ENCODE measurements around the gene FSTL5.

Gene FSTL5

DNA sequence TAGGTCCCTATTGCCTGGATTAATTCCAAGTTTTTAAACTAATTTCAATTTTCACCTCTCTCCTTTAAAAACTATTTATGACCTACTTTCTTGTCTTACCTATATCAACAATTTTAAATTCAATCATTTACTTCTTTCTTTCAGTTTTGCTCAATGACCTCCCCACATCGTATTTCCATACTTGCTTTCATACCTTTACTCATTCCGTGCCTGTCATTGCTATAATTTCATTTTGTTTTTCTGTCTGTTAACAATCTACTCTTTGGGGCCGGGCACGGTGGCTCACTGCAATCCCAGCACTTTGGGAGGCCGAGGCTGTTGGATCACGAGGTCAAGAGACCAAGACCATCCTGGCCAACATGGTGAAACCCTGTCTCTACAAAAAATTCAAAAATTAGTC, 781.1 kb downstream of the FSTL5 start:
- TF ChIP-seq JUND (IDR thresholded peaks at IDR 0.05; ENCODE audit: low read depth): no peak
- in situ Hi-C loops (cut with HindIII; ENCODE audit: low pct_unique_long_range_greater_than_20kb, low sequenced_read_pairs): no loop called here
- DNase-seq (ENCODE audit: low read depth in 1 of 2, low spot score in 1 of 2): no peak

DNA sequence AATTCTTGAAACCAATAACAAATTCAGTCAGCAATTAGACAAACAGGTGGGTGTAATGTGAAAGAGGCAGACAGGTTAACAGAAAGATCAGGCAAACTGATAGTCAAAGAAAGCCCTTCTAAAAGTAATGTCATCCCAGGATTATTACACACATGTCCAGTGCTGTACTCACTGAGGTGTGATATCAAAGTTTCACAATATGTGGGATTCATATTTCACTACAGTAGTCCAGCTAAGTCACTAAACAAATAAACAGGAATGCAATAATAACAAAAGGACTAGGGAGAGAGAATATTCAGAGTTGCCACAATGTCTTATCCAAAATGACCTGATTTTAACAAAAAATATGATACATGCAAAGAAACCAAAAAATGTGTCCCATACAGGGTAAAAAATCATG, 787.5 kb downstream of the FSTL5 start:
- no peak for DNase-seq (ENCODE audit: low read depth in 1 of 2, low spot score in 1 of 2)
- in situ Hi-C loops (cut with HindIII; ENCODE audit: low pct_unique_long_range_greater_than_20kb, low sequenced_read_pairs): no loop called here
- TF ChIP-seq JUND (IDR thresholded peaks at IDR 0.05; ENCODE audit: low read depth): no peak

DNA sequence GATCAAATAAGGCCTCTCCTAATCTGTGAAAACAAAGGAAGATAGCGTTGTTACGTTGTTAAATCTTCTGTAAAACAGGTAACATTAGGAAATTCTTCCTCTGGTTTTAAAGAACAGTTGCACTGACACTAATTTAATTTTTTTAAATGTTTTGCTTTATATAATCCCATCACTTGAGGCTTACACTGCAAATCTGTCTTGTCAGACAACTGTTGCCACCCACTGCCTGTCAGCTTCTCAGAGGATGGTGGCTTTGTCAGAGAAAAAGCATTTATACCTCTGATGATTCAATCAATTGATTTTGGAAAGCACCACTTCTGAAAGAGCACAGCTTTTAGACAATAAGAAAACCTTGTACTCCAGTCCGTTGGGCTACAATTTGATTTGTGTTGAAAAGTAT, 799.1 kb downstream of the FSTL5 start:
- in situ Hi-C loops (cut with HindIII; ENCODE audit: low pct_unique_long_range_greater_than_20kb, low sequenced_read_pairs): no loop called here
- DNase-seq (ENCODE audit: low read depth in 1 of 2, low spot score in 1 of 2): no peak
- no peak for TF ChIP-seq JUND (IDR thresholded peaks at IDR 0.05; ENCODE audit: low read depth)

DNA sequence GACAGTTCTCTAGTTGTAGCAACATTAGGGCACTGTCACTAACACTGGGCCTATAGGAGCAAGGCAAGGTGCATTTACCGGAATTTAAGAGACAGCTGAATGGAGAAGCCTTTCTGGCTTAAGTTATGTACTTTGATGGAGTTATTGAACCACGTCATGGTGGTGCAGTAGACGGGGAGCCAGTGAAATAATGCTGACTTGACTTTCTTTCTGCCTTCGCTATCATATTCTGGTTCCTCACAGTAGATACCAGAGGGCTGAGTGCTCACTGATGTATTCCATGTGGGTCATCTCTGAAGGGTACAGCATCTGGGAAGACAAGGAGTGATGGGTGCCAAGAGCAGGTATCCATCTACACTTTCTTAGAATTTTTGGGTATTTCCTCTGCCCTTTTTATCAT, 802.8 kb downstream of the FSTL5 start:
- no peak for TF ChIP-seq JUND (IDR thresholded peaks at IDR 0.05; ENCODE audit: low read depth)
- in situ Hi-C loops (cut with HindIII; ENCODE audit: low pct_unique_long_range_greater_than_20kb, low sequenced_read_pairs): no loop called here
- DNase-seq (ENCODE audit: low read depth in 1 of 2, low spot score in 1 of 2): no peak

DNA sequence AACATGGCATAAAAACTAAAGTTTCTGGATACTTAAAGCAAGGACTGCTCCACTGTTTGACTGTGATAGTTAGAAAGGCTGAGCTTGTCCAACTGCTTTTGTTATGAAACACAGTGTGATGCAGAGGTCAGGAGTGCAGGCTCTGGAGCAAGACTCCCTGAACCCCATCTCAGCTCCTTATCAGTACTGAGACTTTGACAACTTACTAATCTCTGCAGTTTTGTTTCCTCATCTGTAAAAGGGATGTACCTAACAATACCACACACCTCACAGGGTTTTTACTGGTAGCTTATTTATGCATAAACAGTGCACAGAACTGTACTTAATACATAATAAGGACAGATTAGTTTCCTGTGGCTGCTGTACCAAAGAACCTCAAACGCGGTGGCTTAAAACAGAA, 804.3 kb downstream of the FSTL5 start:
- no peak for DNase-seq (ENCODE audit: low read depth in 1 of 2, low spot score in 1 of 2)
- no peak for TF ChIP-seq JUND (IDR thresholded peaks at IDR 0.05; ENCODE audit: low read depth)
- in situ Hi-C loops (cut with HindIII; ENCODE audit: low pct_unique_long_range_greater_than_20kb, low sequenced_read_pairs): no loop called here

DNA sequence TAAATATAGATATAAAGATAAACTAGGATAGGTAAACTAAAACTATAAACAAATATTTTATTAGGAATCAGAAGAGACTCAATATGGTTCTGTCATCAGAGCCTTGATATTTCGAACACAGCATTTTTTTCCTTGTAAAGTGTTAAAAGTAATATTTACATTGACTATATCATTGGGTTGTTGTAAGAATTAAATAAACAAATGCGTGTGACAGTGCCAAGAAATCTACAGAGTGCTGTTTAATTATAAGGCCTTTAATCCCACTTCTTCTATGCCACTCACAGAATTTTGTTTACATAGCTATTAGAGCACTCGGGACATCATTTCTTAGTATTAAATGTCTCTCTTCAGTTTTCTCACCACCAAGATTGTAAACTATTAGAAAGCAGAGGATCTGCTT, 807.4 kb downstream of the FSTL5 start:
- DNase-seq (ENCODE audit: low read depth in 1 of 2, low spot score in 1 of 2): no peak
- TF ChIP-seq JUND (IDR thresholded peaks at IDR 0.05; ENCODE audit: low read depth): no peak
- in situ Hi-C loops (cut with HindIII; ENCODE audit: low pct_unique_long_range_greater_than_20kb, low sequenced_read_pairs): no loop called here

DNA sequence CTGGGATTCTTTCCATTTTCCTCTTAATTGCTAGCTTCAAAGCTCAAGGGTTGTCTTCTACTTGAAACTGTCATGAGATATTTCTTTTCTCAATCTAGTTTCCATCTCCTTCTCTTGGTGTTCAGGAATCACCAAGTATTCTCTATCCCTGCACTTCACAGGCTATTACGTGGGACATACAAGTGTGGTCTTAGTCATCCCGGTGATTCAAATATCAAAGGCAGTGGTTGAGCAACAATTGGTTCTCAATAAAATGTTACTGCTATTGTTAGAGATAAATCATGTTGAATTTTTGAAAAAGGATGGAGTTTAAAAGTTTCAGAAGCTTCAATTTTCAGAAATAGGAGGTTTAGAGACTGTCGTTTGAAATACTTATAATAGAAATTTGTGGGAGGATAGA, 812.9 kb downstream of the FSTL5 start:
- TF ChIP-seq JUND (IDR thresholded peaks at IDR 0.05; ENCODE audit: low read depth): no peak
- DNase-seq (ENCODE audit: low read depth in 1 of 2, low spot score in 1 of 2): no peak
- in situ Hi-C loops (cut with HindIII; ENCODE audit: low pct_unique_long_range_greater_than_20kb, low sequenced_read_pairs): no loop called here

DNA sequence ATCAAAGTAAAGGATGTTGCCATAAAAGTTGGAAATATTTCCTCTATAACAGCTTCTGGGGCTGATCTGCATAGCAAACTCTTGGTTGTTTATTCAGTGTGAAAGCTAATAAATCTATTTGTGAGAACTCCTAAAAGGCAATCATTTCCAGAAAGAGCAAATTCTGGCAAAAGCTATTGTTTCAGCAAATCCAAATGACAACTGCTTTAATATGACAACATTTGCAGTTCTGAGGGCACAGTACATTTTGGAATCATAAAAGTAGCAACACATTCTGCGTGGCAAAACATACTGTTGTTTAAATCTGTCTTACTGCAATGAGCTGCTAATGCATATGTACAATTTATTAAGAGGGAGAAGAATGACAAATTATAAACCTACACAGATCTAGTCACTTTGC, 818.1 kb downstream of the FSTL5 start:
- no peak for TF ChIP-seq JUND (IDR thresholded peaks at IDR 0.05; ENCODE audit: low read depth)
- DNase-seq (ENCODE audit: low read depth in 1 of 2, low spot score in 1 of 2): no peak
- in situ Hi-C loops (cut with HindIII; ENCODE audit: low pct_unique_long_range_greater_than_20kb, low sequenced_read_pairs): no loop called here

DNA sequence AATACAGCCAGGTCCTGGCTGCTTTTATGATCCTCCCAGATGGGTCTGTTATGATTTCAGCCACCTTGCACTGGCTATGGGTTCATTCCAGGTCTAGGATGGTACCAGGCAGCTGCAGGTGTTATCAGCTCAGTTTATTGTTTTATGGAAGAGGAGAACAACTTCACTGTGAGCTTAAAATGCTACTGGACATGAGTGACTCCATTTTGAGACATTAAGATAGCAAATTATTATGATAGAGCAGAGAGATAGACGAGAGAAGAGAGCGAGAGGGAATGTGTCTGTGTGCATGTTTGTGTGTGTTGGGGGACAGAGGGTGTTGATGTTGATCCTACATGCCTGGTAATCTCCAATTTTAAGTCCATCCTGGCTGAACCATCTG, 820.2 kb downstream of the FSTL5 start:
- in situ Hi-C loops (cut with HindIII; ENCODE audit: low pct_unique_long_range_greater_than_20kb, low sequenced_read_pairs): no loop called here
- no peak for DNase-seq (ENCODE audit: low read depth in 1 of 2, low spot score in 1 of 2)
- TF ChIP-seq JUND (IDR thresholded peaks at IDR 0.05; ENCODE audit: low read depth): no peak

DNA sequence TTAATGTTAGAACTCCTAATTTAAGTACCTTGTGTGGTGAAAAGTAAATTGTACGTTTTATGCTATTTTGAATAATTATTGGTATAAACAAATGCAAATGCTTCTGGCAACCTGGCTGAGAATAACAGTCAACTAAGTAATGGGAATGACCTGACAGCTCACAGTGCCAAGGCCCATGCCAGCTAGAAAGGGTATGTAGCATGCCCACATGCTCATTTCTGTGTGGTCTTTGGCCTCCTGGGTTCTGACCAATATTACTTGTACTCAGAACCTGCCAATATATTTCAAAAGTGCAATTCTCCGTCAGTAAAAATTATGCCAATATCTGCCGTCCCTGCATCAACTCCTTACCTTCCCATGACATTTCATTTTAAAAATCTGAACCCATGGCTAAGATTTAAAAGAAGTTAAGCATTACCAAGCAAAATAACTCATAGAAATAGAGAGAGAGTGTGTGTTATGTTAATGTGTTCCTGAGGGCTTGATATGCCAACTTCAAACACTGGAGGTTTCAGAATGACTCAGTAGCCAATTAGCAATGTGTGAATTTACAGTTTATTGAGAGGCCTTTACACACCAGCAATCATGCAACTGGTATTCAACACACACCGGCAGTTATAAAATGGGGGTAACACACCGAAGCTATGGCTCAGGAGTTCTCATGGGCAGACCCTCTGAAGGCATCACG, 820.8 kb downstream of the FSTL5 start:
- no peak for DNase-seq (ENCODE audit: low read depth in 1 of 2, low spot score in 1 of 2)
- no peak for TF ChIP-seq JUND (IDR thresholded peaks at IDR 0.05; ENCODE audit: low read depth)
- in situ Hi-C loops (cut with HindIII; ENCODE audit: low pct_unique_long_range_greater_than_20kb, low sequenced_read_pairs): no loop called here

DNA sequence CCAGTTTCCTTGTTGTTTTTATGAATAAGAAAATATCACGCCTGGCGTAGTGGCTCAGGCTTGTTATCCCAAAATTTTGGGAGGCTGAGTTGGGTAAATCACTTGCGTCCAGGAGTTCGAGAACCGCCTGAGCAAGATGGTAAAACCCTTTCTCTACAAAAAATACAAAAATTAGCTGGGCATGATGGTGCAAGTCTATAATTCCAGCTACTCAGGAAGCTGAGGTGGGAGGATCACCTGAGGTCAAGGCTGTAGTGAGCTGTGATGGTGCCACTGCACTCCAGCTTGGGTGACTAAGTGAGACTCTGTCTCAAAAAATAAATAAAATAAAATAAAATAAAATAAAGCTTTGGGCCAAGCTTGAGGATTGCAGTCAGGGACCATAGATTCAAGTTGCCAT, 827.2 kb downstream of the FSTL5 start:
- in situ Hi-C loops (cut with HindIII; ENCODE audit: low pct_unique_long_range_greater_than_20kb, low sequenced_read_pairs): no loop called here
- no peak for DNase-seq (ENCODE audit: low read depth in 1 of 2, low spot score in 1 of 2)
- TF ChIP-seq JUND (IDR thresholded peaks at IDR 0.05; ENCODE audit: low read depth): no peak

DNA sequence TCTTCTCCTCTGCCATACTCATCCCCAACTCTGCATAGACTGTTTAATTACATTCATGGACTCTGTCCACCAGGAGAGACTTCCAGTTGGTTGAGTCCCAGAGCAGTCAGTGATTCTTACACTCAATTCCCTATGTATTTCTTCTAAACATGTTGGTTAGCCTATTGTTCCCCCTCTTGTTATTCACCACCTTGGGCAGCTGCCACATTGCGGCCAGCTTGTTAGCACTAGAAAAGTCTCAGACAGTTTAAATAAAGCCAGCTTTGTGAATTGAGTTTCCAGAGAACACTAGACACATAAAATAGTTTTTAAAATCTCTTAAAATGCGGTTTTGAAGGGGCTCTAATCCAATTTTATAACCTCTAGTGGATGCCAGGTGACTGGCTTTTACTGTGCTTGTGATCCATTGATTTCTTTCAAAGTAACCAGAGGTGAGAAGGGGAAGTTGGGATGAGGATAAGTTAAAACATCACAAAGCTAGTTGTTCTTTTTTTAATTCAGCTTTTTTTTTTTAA, 827.7 kb downstream of the FSTL5 start:
- DNase-seq (ENCODE audit: low read depth in 1 of 2, low spot score in 1 of 2): no peak
- in situ Hi-C loops (cut with HindIII; ENCODE audit: low pct_unique_long_range_greater_than_20kb, low sequenced_read_pairs): no loop called here
- no peak for TF ChIP-seq JUND (IDR thresholded peaks at IDR 0.05; ENCODE audit: low read depth)

All from T47D (cell line).